Spleen (tissue), 11 donors: ENCODE measurements around the gene PDLIM5. TPM values are rescaled to one million over a fixed set of nuclear protein-coding genes. Genes with fewer than 3 reads are reported as not detected.

ENCODE experiments used
- DNase-seq: peaks from one replicate; pipeline ENCODE4 v3.0.0-alpha.2; 2020
- H3K27ac ChIP-seq, 8 donors: fragments of 200-600 bp; sonication (generic) in 7 of 8; 1 replicate in 4 of 8; 2 replicates in 4 of 8; pipeline versions ENCODE4 v1.5.0 to v1.8.0; 2016 to 2021; ENCODE audit warnings: inconsistent platforms in 4 of 8, mild to moderate bottlenecking in 4 of 8, moderate library complexity in 1 of 8
- H3K27me3 ChIP-seq, 7 donors: fragments of 200-600 bp; sonication (generic) in 6 of 7; replicated peaks in 1 of 7; 1 replicate in 4 of 7; 2 replicates in 3 of 7; pipeline versions ENCODE4 v1.5.0 to v1.8.0; 2016 to 2021; ENCODE audit warnings: inconsistent platforms in 3 of 7, mild to moderate bottlenecking in 1 of 7
- H3K36me3 ChIP-seq, 6 donors: fragments of 200-600 bp; sonication (generic) in 5 of 6; 1 replicate in 4 of 6; 2 replicates in 2 of 6; pipeline versions ENCODE4 v1.5.0 to v1.8.0; 2016 to 2021; ENCODE audit warnings: inconsistent platforms in 2 of 6
- H3K4me1 ChIP-seq, 6 donors: fragments of 200-600 bp; sonication (generic) in 5 of 6; 1 replicate in 3 of 6; 2 replicates in 3 of 6; pipeline versions ENCODE4 v1.5.0 to v1.8.0; 2016 to 2021; ENCODE audit warnings: inconsistent platforms in 3 of 6
- H3K4me3 ChIP-seq, 8 donors: fragments of 200-600 bp; sonication (generic) in 7 of 8; 1 replicate in 4 of 8; 2 replicates in 4 of 8; pipeline versions ENCODE4 v1.5.0 to v1.8.0; 2016 to 2021; ENCODE audit warnings: inconsistent platforms in 4 of 8, mild to moderate bottlenecking in 4 of 8, moderate library complexity in 2 of 8
- H3K9me3 ChIP-seq, 8 donors: fragments of 200-600 bp; sonication (generic) in 7 of 8; 1 replicate in 4 of 8; 2 replicates in 4 of 8; pipeline versions ENCODE4 v1.5.0 to v1.8.0; 2016 to 2021; ENCODE audit warnings: inconsistent platforms in 4 of 8
- CTCF ChIP-seq, 11 experiments: fragments of 200-600 bp in 7 of 11; fragments of 450-650 bp in 4 of 11; sonication (generic) in 4 of 11; IDR thresholded peaks in 8 of 11; conservative IDR thresholded peaks in 3 of 11; 1 replicate in 7 of 11; 2 replicates in 4 of 11; pipeline versions ENCODE4 v1.4.0 to v1.8.0; 2016 to 2021; ENCODE audit warnings: antibody characterized with exemption in 11 of 11, inconsistent platforms in 4 of 11, mild to moderate bottlenecking in 1 of 11
- POLR2A ChIP-seq, 3 donors: fragments of 450-650 bp; IDR thresholded peaks; one replicate each; pipeline ENCODE4 v1.5.1; 2017; ENCODE audit warnings: antibody characterized with exemption in 3 of 3, mild to moderate bottlenecking in 1 of 3
- POLR2AphosphoS5 ChIP-seq, 3 donors: sonication (generic); formaldehyde crosslinking; IDR thresholded peaks; one replicate each; pipeline ENCODE4 v1.5.1; 2017; ENCODE audit warnings: antibody characterized with exemption in 3 of 3
- WGBS, 5 donors: extraction: QIAGEN DNeasy Blood & Tissue Kit in 3 of 5; methylation state at CpG; one replicate each; pipeline versions ENCODE4 v1.1.5 to v1.1.7; 2013 to 2018; 5-methylcytosine and 5-hydroxymethylcytosine counted together
- intact Hi-C: fragments of 100-400 bp; cut with DNase I; formaldehyde crosslinking; loops from one replicate; pipeline ENCODE4 v1.15.0; 2023; ENCODE audit warnings: low total_unique reads
- polyA plus RNA-seq, 3 donors: library from polyadenylated mRNA; stranded (reverse); fragments of 200-250 nt; gene quantifications; one replicate each; pipeline ENCODE4 v1.2.1, GENCODE V29; 2013
- total RNA-seq, 7 donors: library from RNA; depleted of rRNA in 3 of 7; stranded (reverse); fragments of >200 nt in 3 of 7; fragmentation: NEBNext Ultra II Directional in 4 of 7; extraction: Animal tissue kit (Norgen Biotek cat#: 25700) in 4 of 7; gene quantifications; one replicate each; pipeline versions ENCODE4 v1.1.0 to v1.2.1, GENCODE V29; 2016 to 2021
- donor health status: healthy with polysubstance abuse.
- donor health status: DM: no; HTN: no; CAD: no; lungs with moderate emphysema.
- donor health status: DM: no; HTN: no; CAD: no.
- donor health status: Bipolar disorder and iron deficiency.
- donor health status: healthy.
- donor health status: DM: no; HTN: no; CAD: no.
- donor health status: DM: yes; HTN: yes; CAD: no.

PDLIM5 gene
- total and polyA plus RNA-seq, 10 donors: 9.4 to 182 (median 74.9) TPM

DNA sequence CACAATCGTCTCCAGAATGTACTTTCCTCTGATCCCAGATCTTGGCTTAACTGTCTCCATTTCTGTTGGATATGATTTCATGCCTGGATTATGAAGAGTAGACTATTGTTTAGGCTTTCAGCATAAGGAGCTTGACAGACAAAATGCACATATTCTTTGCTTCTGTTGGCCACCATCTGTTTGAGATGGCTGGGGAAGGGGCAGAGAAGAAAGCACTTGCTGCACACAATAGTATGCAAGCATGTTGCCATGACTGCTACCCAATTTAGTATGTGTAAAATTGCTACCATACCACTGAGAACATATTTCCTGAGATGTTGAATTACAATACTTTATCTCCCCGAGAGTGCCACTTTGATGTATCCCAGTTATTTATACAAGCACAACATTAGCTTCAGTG lies 178.1 kb downstream of the PDLIM5 start:
- peaks cover 0 to 5% (median 0%) of the 10 kb centered on the region in 6 donors for H3K36me3 ChIP-seq
- no peak for TF ChIP-seq POLR2AphosphoS5 (IDR thresholded peaks at IDR 0.05)
- TF ChIP-seq CTCF (IDR thresholded peaks at IDR 0.05 in 8 of 11, conservative IDR thresholded peaks at IDR 0.05 in 3 of 11): no peak
- TF ChIP-seq POLR2A (IDR thresholded peaks at IDR 0.05): no peak
- DNase-seq: no peak
- H3K27me3 ChIP-seq: no peaks in the 10 kb centered on the region
- H3K27ac ChIP-seq: no peak overlapping the region
- intact Hi-C loops: loop anchor here (10.0 kb wide), 1 partner anchor 465 kb away; no protein-coding TSS in a partner anchor
- 91 to 100% (median 95%) methylated on average over 2 of the region's 2 CpGs for WGBS, 5 donors
- no peaks in the 10 kb centered on the region for H3K4me1 ChIP-seq
- H3K9me3 ChIP-seq: no peaks in the 10 kb centered on the region
- no peak overlapping the region for H3K4me3 ChIP-seq

- Histone ChIP-seq H3K4me3 (no peak overlapping the region), H3K27ac (no peak overlapping the region), H3K27me3 (no peaks in the 10 kb centered on the region), H3K4me1 (peaks cover 0 to 5% (median 0%) of the 10 kb centered on the region in 6 donors), H3K9me3 (no peaks in the 10 kb centered on the region), H3K36me3 (peaks cover 0 to 11% (median 0%) of the 10 kb centered on the region in 6 donors)
- DNase-seq: no peak
- intact Hi-C loops: no loop called here
- TF ChIP-seq POLR2A (IDR thresholded peaks at IDR 0.05): no peak
- TF ChIP-seq POLR2AphosphoS5 (IDR thresholded peaks at IDR 0.05): no peak
- TF ChIP-seq CTCF (IDR thresholded peaks at IDR 0.05 in 8 of 11, conservative IDR thresholded peaks at IDR 0.05 in 3 of 11): no peak
- 87 to 97% (median 94%) methylated on average over 2 of the region's 2 CpGs for WGBS, 5 donors
Observed at GRCh38 chr4:94634271-94634670, 182.5 kb downstream of the PDLIM5 start.

DNA sequence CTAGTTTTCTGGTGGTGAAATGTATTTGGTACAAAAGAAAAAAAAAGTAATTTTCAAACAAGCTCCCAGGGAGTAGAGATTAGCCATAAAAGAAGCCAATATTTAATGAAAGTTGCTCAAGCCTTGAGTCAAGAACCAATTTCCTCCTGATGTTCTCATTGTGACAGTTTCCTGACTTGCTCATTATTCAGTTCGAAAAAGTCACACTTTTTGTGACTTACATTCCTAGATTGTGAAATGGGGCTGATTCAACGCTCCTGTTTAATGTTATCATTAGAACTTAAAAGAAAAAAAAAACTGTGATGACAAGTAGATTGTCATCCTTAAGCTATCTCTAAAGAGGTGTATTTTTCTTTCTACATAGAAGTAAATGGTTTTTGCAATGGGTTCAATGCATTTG lies 183.4 kb downstream of the PDLIM5 start:
- DNase-seq: no peak
- TF ChIP-seq CTCF (IDR thresholded peaks at IDR 0.05 in 8 of 11, conservative IDR thresholded peaks at IDR 0.05 in 3 of 11) (no peak), POLR2AphosphoS5 (IDR thresholded peaks at IDR 0.05) (no peak), POLR2A (IDR thresholded peaks at IDR 0.05) (no peak)
- Histone ChIP-seq H3K27ac (no peak overlapping the region), H3K4me1 (peaks cover 0 to 5% (median 0%) of the 10 kb centered on the region in 6 donors), H3K9me3 (no peaks in the 10 kb centered on the region), H3K4me3 (no peak overlapping the region), H3K27me3 (no peaks in the 10 kb centered on the region), H3K36me3 (peaks cover 0 to 20% (median 3%) of the 10 kb centered on the region in 6 donors)
- WGBS, 5 donors: 41 to 67% (median 52%) methylated on average over 2 of the region's 2 CpGs
- intact Hi-C loops: no loop called here

DNA sequence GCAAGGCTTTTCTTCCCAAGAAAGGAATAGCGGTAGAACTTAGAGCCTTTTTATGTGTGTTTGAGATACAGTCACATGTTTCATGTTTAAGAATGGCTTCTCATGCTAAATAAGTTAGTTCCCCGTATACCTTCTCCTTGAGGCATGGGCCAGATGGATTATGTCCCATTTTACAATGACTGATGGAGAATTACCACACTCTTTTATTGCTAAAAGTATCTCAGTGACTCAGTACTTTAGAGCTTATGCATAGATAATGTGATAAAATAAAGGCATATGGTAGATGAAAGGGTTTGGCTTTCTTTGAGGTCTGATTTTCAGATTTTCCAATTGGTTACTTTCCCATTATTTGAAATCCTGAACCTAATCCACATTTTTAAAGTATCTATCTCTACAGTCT lies 184.3 kb downstream of the PDLIM5 start:
- DNase-seq: no peak
- H3K27ac ChIP-seq: no peak overlapping the region
- 89 to 97% (median 93%) methylated on average over 2 of the region's 2 CpGs for WGBS, 5 donors
- intact Hi-C loops: no loop called here
- no peaks in the 10 kb centered on the region for H3K9me3 ChIP-seq
- peaks cover 0 to 29% (median 10%) of the 10 kb centered on the region in 6 donors for H3K36me3 ChIP-seq
- no peaks in the 10 kb centered on the region for H3K27me3 ChIP-seq
- no peak overlapping the region for H3K4me3 ChIP-seq
- no peak for TF ChIP-seq POLR2AphosphoS5 (IDR thresholded peaks at IDR 0.05)
- no peak for TF ChIP-seq POLR2A (IDR thresholded peaks at IDR 0.05)
- TF ChIP-seq CTCF (IDR thresholded peaks at IDR 0.05 in 8 of 11, conservative IDR thresholded peaks at IDR 0.05 in 3 of 11): no peak
- H3K4me1 ChIP-seq: peaks cover 0 to 5% (median 0%) of the 10 kb centered on the region in 6 donors
